GM18873 (cell line): ENCODE data around the gene HECW1.
"Not testable (repeated sequence)": the region's sequence is repeated elsewhere in the genome, so short reads cannot be mapped to it uniquely, and the experiment has no call there.

ENCODE experiments used
- ATAC-seq: cut with Tn5 transposase; IDR thresholded peaks from one replicate; pipeline ENCODE4 v1.9.1; 2021; ENCODE audit warnings: mild to moderate bottlenecking, moderate library complexity, moderate number of reproducible peaks; ENCODE audit not compliant: unreplicated experiment, low FRiP score

Gene HECW1

GRCh38 chr7:43111630-43112458, 603 bp upstream of the HECW1 start:
- no peak for ATAC-seq

GRCh38 chr7:43112941-43113621, 634 bp downstream of the HECW1 start:
- no peak for ATAC-seq

- ATAC-seq, result no peak
Measured at GRCh38 chr7:43113622-43114457, 1.4 kb downstream of the HECW1 start.

- ATAC-seq, result no peak
Measured at GRCh38 chr7:43114458-43114780, 2.0 kb downstream of the HECW1 start.

GRCh38 chr7:43116451-43116850, 4.0 kb downstream of the HECW1 start:
- no peak for ATAC-seq

- no peak for ATAC-seq
Measured at GRCh38 chr7:43117095-43117494, 4.6 kb downstream of the HECW1 start.

- no peak for ATAC-seq
Measured at GRCh38 chr7:43117861-43118260, 5.4 kb downstream of the HECW1 start.

GRCh38 chr7:43118313-43118712, 5.9 kb downstream of the HECW1 start:
- ATAC-seq, result no peak

GRCh38 chr7:43119371-43120075, 7.1 kb downstream of the HECW1 start:
- ATAC-seq, result no peak

GRCh38 chr7:43121973-43122372, 9.5 kb downstream of the HECW1 start:
- no peak for ATAC-seq

GRCh38 chr7:43123457-43123856, 11.0 kb downstream of the HECW1 start:
- no peak for ATAC-seq

GRCh38 chr7:43124388-43124787, 11.9 kb downstream of the HECW1 start:
- no peak for ATAC-seq

GRCh38 chr7:43130347-43130746, 17.9 kb downstream of the HECW1 start:
- no peak for ATAC-seq

- ATAC-seq, result no peak
Measured at GRCh38 chr7:43135129-43135528, 22.7 kb downstream of the HECW1 start.

GRCh38 chr7:43136064-43136463, 23.6 kb downstream of the HECW1 start:
- ATAC-seq, result no peak

GRCh38 chr7:43137121-43137744, 24.8 kb downstream of the HECW1 start:
- not testable (repeated sequence) for ATAC-seq

- ATAC-seq, result no peak
Measured at GRCh38 chr7:43137811-43138210, 25.4 kb downstream of the HECW1 start.

GRCh38 chr7:43138710-43139109, 26.3 kb downstream of the HECW1 start:
- ATAC-seq, result no peak

GRCh38 chr7:43139137-43139536, 26.7 kb downstream of the HECW1 start:
- no peak for ATAC-seq

GRCh38 chr7:43140186-43140585, 27.7 kb downstream of the HECW1 start:
- ATAC-seq, result no peak
